ENCODE data around the gene PLIN1. TPM values are rescaled to one million over a fixed set of nuclear protein-coding genes. Genes with fewer than 3 reads are reported as not detected.

Gene PLIN1
- total and polyA plus RNA-seq, 2 donors (not counting 1 experiment from before 2014, with no cell fraction given): 0.97 to 1.2 TPM

GRCh38 chr15:89649013-89649625 is 30.0 kb downstream of the PLIN1 start:
- no peak for TF ChIP-seq CTCF (IDR thresholded peaks at IDR 0.05)
- no peak for TF ChIP-seq EZH2 (IDR thresholded peaks at IDR 0.05; ENCODE audit: borderline replicate concordance, insufficient read depth, low read depth, low read length, poor library complexity, severe bottlenecking)
- no peaks in the 10 kb centered on the region for H3K36me3 ChIP-seq (replicated peaks in 1 of 2; ENCODE audit: control extremely low read depth in 1 of 2, control insufficient read depth in 1 of 2, extremely low read depth in 1 of 2, insufficient read depth in 2 of 2, low read length in 1 of 2)
- DNase-seq: no peak
- Mint-ChIP-seq H3K27ac (no peak overlapping the region), H3K9me3 (ENCODE audit: insufficient read depth) (no peaks in the 10 kb centered on the region), H3K27me3 (peaks cover 8% of the 10 kb centered on the region), H3K4me1 (peaks cover 3% of the 10 kb centered on the region), H3K4me3 (no peak overlapping the region)
- ChIA-PET CTCF (no interaction called here), POLR2A (no interaction called here)
- 97% methylated on average over 37 of the region's 37 CpGs for WGBS (ENCODE audit: insufficient coverage)
- H3K27me3 ChIP-seq (replicated peaks in 1 of 4; ENCODE audit: control extremely low read depth in 1 of 4, control insufficient read depth in 3 of 4, insufficient read depth in 4 of 4, low read length in 3 of 4): peaks cover 0 to 6% (median 0%) of the 10 kb centered on the region in 4 experiments
- ATAC-seq (ENCODE audit: low read depth): no peak
- no peaks in the 10 kb centered on the region for H3K79me2 ChIP-seq (ENCODE audit: control insufficient read depth, insufficient read depth, low read length)
- H3K4me2 ChIP-seq (replicated peaks; ENCODE audit: low read depth, low read length, poor library complexity, severe bottlenecking): no peak overlapping the region
- intact Hi-C loops (cut with micrococcal nuclease): no loop called here
- no peak overlapping the region for H3K4me3 ChIP-seq (ENCODE audit: control extremely low read depth in 1 of 5, extremely low read depth in 1 of 5, insufficient read depth in 1 of 5, low read depth in 2 of 5, low read length in 4 of 5)
- H3K4me1 ChIP-seq (ENCODE audit: control insufficient read depth in 2 of 2, insufficient read depth in 2 of 2, low read length in 2 of 2): no peaks in the 10 kb centered on the region
- peaks cover 0 to 17% (median 0%) of the 10 kb centered on the region in 3 donors for H3K9me3 ChIP-seq (ENCODE audit: control extremely low read depth in 1 of 3, control insufficient read depth in 2 of 3, insufficient read depth in 1 of 3, low read length in 2 of 3)
- no peak overlapping the region for H3K9ac ChIP-seq (ENCODE audit: low read length)
- H4K20me1 ChIP-seq (ENCODE audit: control insufficient read depth, insufficient read depth, low read length, poor library complexity, severe bottlenecking): no peaks in the 10 kb centered on the region
- no peak overlapping the region for H2AFZ ChIP-seq (ENCODE audit: insufficient read depth, low read depth, low read length, poor library complexity, severe bottlenecking)
- H3K27ac ChIP-seq (ENCODE audit: low read length in 2 of 2): no peak overlapping the region

GRCh38 chr15:89648106-89649012 is 30.8 kb downstream of the PLIN1 start:
- no peaks in the 10 kb centered on the region for H3K79me2 ChIP-seq (ENCODE audit: control insufficient read depth, insufficient read depth, low read length)
- peaks cover 3% of the 10 kb centered on the region for H3K4me1 Mint-ChIP-seq
- H4K20me1 ChIP-seq (ENCODE audit: control insufficient read depth, insufficient read depth, low read length, poor library complexity, severe bottlenecking): no peaks in the 10 kb centered on the region
- no peak overlapping the region for H3K4me3 Mint-ChIP-seq
- no peak overlapping the region for H3K27ac Mint-ChIP-seq
- H2AFZ ChIP-seq (ENCODE audit: insufficient read depth, low read depth, low read length, poor library complexity, severe bottlenecking): no peak overlapping the region
- no peaks in the 10 kb centered on the region for H3K9me3 Mint-ChIP-seq (ENCODE audit: insufficient read depth)
- ChIA-PET CTCF (interaction anchor here (1.2 kb wide), 1 partner anchor 439 kb away, joined by 3 read pairs; no protein-coding TSS in a partner anchor), POLR2A (no interaction called here)
- no peaks in the 10 kb centered on the region for H3K4me1 ChIP-seq (ENCODE audit: control insufficient read depth in 2 of 2, insufficient read depth in 2 of 2, low read length in 2 of 2)
- H3K36me3 ChIP-seq (replicated peaks in 1 of 2; ENCODE audit: control extremely low read depth in 1 of 2, control insufficient read depth in 1 of 2, extremely low read depth in 1 of 2, insufficient read depth in 2 of 2, low read length in 1 of 2): no peaks in the 10 kb centered on the region
- 95% methylated on average over 95 of the region's 102 CpGs for WGBS (ENCODE audit: insufficient coverage)
- peaks cover 0 to 17% (median 0%) of the 10 kb centered on the region in 3 donors for H3K9me3 ChIP-seq (ENCODE audit: control extremely low read depth in 1 of 3, control insufficient read depth in 2 of 3, insufficient read depth in 1 of 3, low read length in 2 of 3)
- peaks cover 0 to 6% (median 0%) of the 10 kb centered on the region in 4 experiments for H3K27me3 ChIP-seq (replicated peaks in 1 of 4; ENCODE audit: control extremely low read depth in 1 of 4, control insufficient read depth in 3 of 4, insufficient read depth in 4 of 4, low read length in 3 of 4)
- H3K27ac ChIP-seq (ENCODE audit: low read length in 2 of 2): no peak overlapping the region
- H3K27me3 Mint-ChIP-seq: peaks cover 4% of the 10 kb centered on the region
- ATAC-seq (ENCODE audit: low read depth) (no peak), DNase-seq (no peak)
- no peak overlapping the region for H3K9ac ChIP-seq (ENCODE audit: low read length)
- intact Hi-C loops (cut with micrococcal nuclease): no loop called here
- H3K4me3 ChIP-seq (ENCODE audit: control extremely low read depth in 1 of 5, extremely low read depth in 1 of 5, insufficient read depth in 1 of 5, low read depth in 2 of 5, low read length in 4 of 5): no peak overlapping the region
- TF ChIP-seq EZH2 (IDR thresholded peaks at IDR 0.05; ENCODE audit: borderline replicate concordance, insufficient read depth, low read depth, low read length, poor library complexity, severe bottlenecking): no peak
- TF ChIP-seq CTCF (IDR thresholded peaks at IDR 0.05): no peak
- no peak overlapping the region for H3K4me2 ChIP-seq (replicated peaks; ENCODE audit: low read depth, low read length, poor library complexity, severe bottlenecking)
